A549 (cell line): ENCODE results near the gene NXPE3. TPM values are rescaled to one million over a fixed set of nuclear protein-coding genes. Genes with fewer than 3 reads are reported as not detected.
A peak's percentile ranks its signal among the peaks of the same experiment; 100 is the strongest.

ENCODE experiments used
- ATAC-seq, 2 experiments: fragments of 200-7000 bp in 1 of 2; fragments of >200 bp in 1 of 2; cut with Nextera tagmentation in 1 of 2; cut with Tn5 transposase in 1 of 2; 3 replicates each; pipeline versions ENCODE4 v1.8.0 to v1.9.1; 2018 to 2020; ENCODE audit warnings: mild to moderate bottlenecking in 1 of 2, moderate library complexity in 1 of 2
- CTCF ChIA-PET: fragments of 300-600 bp; sonication (Branson Sonifier 250); formaldehyde crosslinking; extraction: SDS; loops from one replicate; lab custom pipeline; 2021; ENCODE audit warnings: antibody characterized with exemption, inconsistent platforms; lab: Yijun Ruan, JAX
- POLR2A ChIA-PET: fragments of 350-600 bp; formaldehyde crosslinking; extraction: SDS; loops from one replicate; lab custom pipeline; 2021; ENCODE audit warnings: antibody characterized with exemption, inconsistent platforms; lab: Yijun Ruan, JAX
- DNase-seq, 2 experiments: peaks; one replicate each; pipeline versions ENCODE4 v3.0.0 to v3.0.0-alpha.2; 2011 to 2016; ENCODE audit warnings: low read depth in 1 of 2, low spot score in 1 of 2
- FAIRE-seq: peaks from 2 replicates; lab custom pipeline; 2011; peaks lifted over from hg19 to GRCh38; lab: Jason Lieb, UNC
- H3K27ac ChIP-seq, 2 experiments: fragments of >200 bp; sonication (Bioruptor Twin); formaldehyde crosslinking; 3 replicates each; pipeline ENCODE4 v1.5.1; 2016 to 2017
- H3K4me1 ChIP-seq: fragments of >200 bp; sonication (Bioruptor Twin); formaldehyde crosslinking; 3 replicates; pipeline ENCODE4 v1.6.1; 2016
- H3K4me2 ChIP-seq: fragments of >200 bp; sonication (Bioruptor Twin); formaldehyde crosslinking; 3 replicates; pipeline ENCODE4 v1.6.1; 2016
- H3K4me3 ChIP-seq: fragments of >200 bp; sonication (Bioruptor Twin); formaldehyde crosslinking; 3 replicates; pipeline ENCODE4 v1.5.1; 2016
- H3K9me3 ChIP-seq: fragments of >200 bp; sonication (Bioruptor Twin); formaldehyde crosslinking; 3 replicates; pipeline ENCODE4 v1.6.1; 2016
- BHLHE40 ChIP-seq: IDR thresholded peaks from 2 replicates; pipeline ENCODE4 v1.6.1; 2012; ENCODE audit warnings: low read depth, low read length, inconsistent platforms
- CBX2 ChIP-seq: fragments of 200-600 bp; sonication (generic); IDR thresholded peaks from 2 replicates; pipeline ENCODE4 v1.6.1; 2016; ENCODE audit warnings: low read depth, mild to moderate bottlenecking, borderline replicate concordance
- CEBPB ChIP-seq, 2 experiments: fragments of >200 bp in 1 of 2; sonication (Bioruptor Twin) in 1 of 2; formaldehyde crosslinking in 1 of 2; IDR thresholded peaks; 2 replicates each; pipeline ENCODE4 v1.6.1; 2012 to 2016
- ESRRA ChIP-seq: fragments of 150-350 bp; IDR thresholded peaks from 2 replicates; pipeline ENCODE4 v1.6.1; 2014; ENCODE audit warnings: mild to moderate bottlenecking, low read length, borderline replicate concordance
- FOSL2 ChIP-seq, 2 experiments: fragments of 450-650 bp in 1 of 2; fragments of >200 bp in 1 of 2; sonication (Bioruptor Twin) in 1 of 2; formaldehyde crosslinking; IDR thresholded peaks; 2 replicates each; pipeline versions ENCODE4 v1.5.0 to v1.6.1; 2016 to 2020; ENCODE audit warnings: mild to moderate bottlenecking in 1 of 2, moderate library complexity in 1 of 2
- FOXS1 ChIP-seq: fragments of 250-450 bp; sonication (Bioruptor Pico); IDR thresholded peaks from 2 replicates; pipeline ENCODE4 v1.5.0; 2020; ENCODE audit warnings: mild to moderate bottlenecking, moderate library complexity
- GATA3 ChIP-seq: IDR thresholded peaks from 2 replicates; pipeline ENCODE4 v1.6.1; 2012; ENCODE audit warnings: borderline replicate concordance
- HDAC2 ChIP-seq: fragments of 200-600 bp; sonication (generic); IDR thresholded peaks from 2 replicates; pipeline ENCODE4 v1.6.1; 2016
- JUN ChIP-seq, 2 experiments: fragments of >200 bp; sonication (Bioruptor Twin); formaldehyde crosslinking; IDR thresholded peaks; 2 replicates in 1 of 2; 3 replicates in 1 of 2; pipeline ENCODE4 v1.6.1; 2016 to 2017
- MYC ChIP-seq: IDR thresholded peaks from 2 replicates; pipeline ENCODE4 v1.6.1; 2012; ENCODE audit warnings: mild to moderate bottlenecking, inconsistent platforms, low read length, improper control_type of control experiment, borderline replicate concordance
- NFE2L2 ChIP-seq: fragments of 150-350 bp; conservative IDR thresholded peaks from 2 replicates; pipeline ENCODE4 v1.6.1; 2014; ENCODE audit warnings: low read length
- NR3C1 ChIP-seq: fragments of >200 bp; sonication (Bioruptor Twin); formaldehyde crosslinking; IDR thresholded peaks from 3 replicates; pipeline ENCODE4 v1.6.1; 2017
- PHF8 ChIP-seq: fragments of 200-600 bp; sonication (generic); IDR thresholded peaks from 2 replicates; pipeline ENCODE4 v1.6.1; 2016; ENCODE audit warnings: low read depth, mild to moderate bottlenecking, antibody characterized with exemption, moderate library complexity, borderline replicate concordance
- POLR2A ChIP-seq: IDR thresholded peaks from 2 replicates; pipeline ENCODE4 v1.6.1; 2012; ENCODE audit warnings: mild to moderate bottlenecking, low read length
- RFX5 ChIP-seq: fragments of 450-650 bp; IDR thresholded peaks from 2 replicates; pipeline ENCODE4 v1.7.1; 2014; ENCODE audit warnings: antibody characterized with exemption, mild to moderate bottlenecking, moderate library complexity
- RNF2 ChIP-seq: fragments of 200-600 bp; sonication (generic); IDR thresholded peaks from 2 replicates; pipeline ENCODE4 v1.6.1; 2016; ENCODE audit warnings: low read depth, mild to moderate bottlenecking, antibody characterized with exemption, moderate library complexity, borderline replicate concordance
- SMC3 ChIP-seq: fragments of >200 bp; sonication (Bioruptor Twin); formaldehyde crosslinking; IDR thresholded peaks from 3 replicates; pipeline ENCODE4 v1.6.1; 2018; ENCODE audit warnings: inconsistent platforms
- ZNF302 ChIP-seq: fragments of 250-450 bp; sonication (Bioruptor Pico); IDR thresholded peaks from 2 replicates; pipeline ENCODE4 v1.9.0; 2021; ENCODE audit warnings: inconsistent platforms, mild to moderate bottlenecking, moderate library complexity
- WGBS: methylation state at CpG from one replicate; pipeline ENCODE4 v1.1.6; 2017; ENCODE audit errors: missing lambda C conversion rate; 5-methylcytosine and 5-hydroxymethylcytosine counted together
- polyA plus RNA-seq, 4 experiments: library from polyadenylated mRNA; depleted of rRNA in 3 of 4; stranded (reverse); fragments of >200 nt; fragmentation: RNase III in 1 of 4; extraction: RNeasy Plus Mini Kit Qiagen cat#74134 plus additional on column Dnase treatment in 1 of 4; gene quantifications; 2 replicates in 3 of 4; 3 replicates in 1 of 4; pipeline ENCODE4 v1.2.3, GENCODE V29; 2011 to 2017
- TF ChIP-seq, protein P1 (sequence below): fragments of >200 bp; sonication (Bioruptor Twin); formaldehyde crosslinking; IDR thresholded peaks from 2 replicates; pipeline ENCODE4 v1.6.1; 2016
- TF ChIP-seq, protein P2 (sequence below): fragments of 200-600 bp; sonication (generic); IDR thresholded peaks from 2 replicates; pipeline ENCODE4 v1.6.1; 2016; ENCODE audit warnings: antibody characterized with exemption, mild to moderate bottlenecking, moderate library complexity
- TF ChIP-seq, protein P3 (sequence below): IDR thresholded peaks from 2 replicates; pipeline ENCODE4 v1.6.1; 2012
- TF ChIP-seq, protein P4 (sequence below): fragments of >200 bp; sonication (Bioruptor Twin); formaldehyde crosslinking; IDR thresholded peaks from 3 replicates; pipeline ENCODE4 v1.6.1; 2016
- TF ChIP-seq, protein P5 (sequence below): fragments of 150-350 bp; IDR thresholded peaks from 2 replicates; pipeline ENCODE4 v1.6.1; 2014; ENCODE audit warnings: low read depth, mild to moderate bottlenecking, low read length
- TF ChIP-seq, protein P6 (sequence below): fragments of >200 bp; sonication (Bioruptor Twin); formaldehyde crosslinking; IDR thresholded peaks from 3 replicates; pipeline ENCODE4 v1.5.1; 2016
- TF ChIP-seq, protein P7 (sequence below): IDR thresholded peaks from 2 replicates; pipeline ENCODE4 v1.6.1; 2012

NXPE3 gene
- polyA plus RNA-seq, 2 of the 4 experiments (the other 2 are of a cell fraction) = 48.6 to 49.5 TPM

DNA sequence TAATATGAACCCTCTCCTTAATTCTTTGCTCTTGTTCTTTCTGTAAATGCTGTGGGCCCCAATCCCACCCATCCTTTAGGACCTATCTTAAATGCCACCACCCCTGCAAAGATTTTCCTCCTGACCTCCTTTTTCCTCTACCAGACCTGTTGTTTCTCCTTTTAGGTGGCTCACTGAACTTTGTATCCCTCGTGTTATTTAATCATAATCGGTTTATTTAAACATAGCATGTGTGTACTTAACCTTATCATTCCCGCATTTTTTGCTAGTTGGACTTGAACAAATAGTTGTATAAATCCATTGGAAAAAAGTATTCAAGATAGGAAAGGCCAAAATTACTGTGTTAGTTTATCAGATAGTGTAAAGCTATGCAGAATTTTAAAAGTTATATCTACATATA is 69.3 kb downstream of the NXPE3 start:
- WGBS = 7% methylated on average over 3 of the region's 3 CpGs

DNA sequence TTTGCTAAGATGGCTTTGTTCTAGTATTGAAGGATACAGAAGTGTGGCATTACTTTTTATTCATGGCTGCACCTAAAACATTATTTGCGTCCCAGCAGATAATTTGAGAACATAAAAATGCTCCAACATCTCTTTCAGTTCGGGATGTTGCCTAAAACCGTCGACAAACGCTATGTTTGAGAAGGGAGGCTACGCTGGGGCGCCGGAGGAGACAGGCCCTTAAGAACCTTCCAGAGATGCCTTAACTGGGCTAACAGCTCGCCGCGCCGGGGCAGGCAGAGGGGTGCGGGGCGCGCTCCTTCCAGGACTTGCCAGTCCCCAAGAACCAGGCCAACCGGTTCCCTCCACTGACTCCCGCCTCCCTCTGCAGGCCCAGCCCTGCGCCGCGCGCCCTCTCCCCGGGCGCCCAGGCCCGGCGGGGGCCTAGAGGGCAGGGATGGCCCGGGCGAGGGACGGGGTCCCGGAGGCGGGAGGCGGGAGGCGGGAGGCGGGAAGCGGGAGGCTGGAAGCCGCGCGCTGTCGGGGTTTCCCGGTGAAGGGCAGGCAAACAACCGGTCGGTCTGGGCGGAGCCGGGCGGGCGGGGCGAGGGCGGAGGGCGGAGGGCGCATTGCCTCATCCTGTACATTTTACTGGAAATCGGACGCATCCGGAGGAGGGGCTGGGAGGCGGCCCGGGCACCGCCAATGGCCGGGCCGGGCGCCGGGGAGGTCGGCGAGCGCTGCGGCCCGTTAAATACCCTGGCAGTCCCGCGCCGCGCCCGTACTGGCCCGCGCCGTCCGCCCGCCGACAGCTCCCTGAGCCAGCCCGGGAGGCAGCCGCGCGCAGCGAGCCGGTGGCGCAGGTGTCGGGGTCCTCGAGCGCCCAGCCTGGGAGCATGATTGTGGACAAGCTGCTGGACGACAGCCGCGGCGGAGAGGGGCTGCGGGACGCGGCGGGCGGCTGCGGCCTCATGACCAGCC is 70.0 kb downstream of the NXPE3 start, which contains the start of gene NFKBIZ:
Gene NFKBIZ, plus strand, starts transcription at position 761 of the 960 bp plus-strand sequence. Its CDS starts 115 bp downstream, at position 876.
- H3K4me1 ChIP-seq = peaks cover 38% of the 10 kb centered on the region
- peak within 1 kb of the TSS; percentile 96 to 98 for H3K27ac ChIP-seq
- ChIA-PET POLR2A (interaction anchor here (0.6 to 2.9 kb wide), 38 partner anchors 9 to 380 kb away, joined by 3 to 37 read pairs (median 5); partner anchors contain the start of genes CEP97 and NXPE3), CTCF (interaction anchor here (0.5 to 2.2 kb wide), 14 partner anchors 10 to 376 kb away, joined by 3 to 14 read pairs (median 3); no protein-coding TSS in a partner anchor)
- ATAC-seq = peak; percentile 90 to 92
- FAIRE-seq = no peak
- DNase-seq = peak; percentile 91 to 92
- WGBS = 5% methylated on average over 17 of the region's 95 CpGs
- H3K9me3 ChIP-seq = no peaks in the 10 kb centered on the region
- H3K4me3 ChIP-seq = peak within 1 kb of the TSS; percentile 84
- peak within 1 kb of the TSS; percentile 90 for H3K4me2 ChIP-seq
- TF ChIP-seq PHF8 (peak; percentile 86; the same call in 1 of the 2 replicates), POLR2A (peak; percentile 99), JUN (IDR thresholded peaks at IDR 0.05) (peak; percentile 96 to 99), MYC (no peak), CEBPB (IDR thresholded peaks at IDR 0.05) (peak; percentile 63 to 79; a peak in 3 of 4 replicates), CBX2 (no peak), ESRRA (no peak), SMC3 (no peak; the same call in 2 of the 3 replicates), HDAC2 (no peak), BHLHE40 (no peak)
- TF ChIP-seq, protein P1, sequence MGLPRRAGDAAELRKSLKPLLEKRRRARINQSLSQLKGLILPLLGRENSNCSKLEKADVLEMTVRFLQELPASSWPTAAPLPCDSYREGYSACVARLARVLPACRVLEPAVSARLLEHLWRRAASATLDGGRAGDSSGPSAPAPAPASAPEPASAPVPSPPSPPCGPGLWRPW = 0 out of 2 replicates have a peak, but pooled peaks have one; percentile 27
- TF ChIP-seq, protein P2, sequence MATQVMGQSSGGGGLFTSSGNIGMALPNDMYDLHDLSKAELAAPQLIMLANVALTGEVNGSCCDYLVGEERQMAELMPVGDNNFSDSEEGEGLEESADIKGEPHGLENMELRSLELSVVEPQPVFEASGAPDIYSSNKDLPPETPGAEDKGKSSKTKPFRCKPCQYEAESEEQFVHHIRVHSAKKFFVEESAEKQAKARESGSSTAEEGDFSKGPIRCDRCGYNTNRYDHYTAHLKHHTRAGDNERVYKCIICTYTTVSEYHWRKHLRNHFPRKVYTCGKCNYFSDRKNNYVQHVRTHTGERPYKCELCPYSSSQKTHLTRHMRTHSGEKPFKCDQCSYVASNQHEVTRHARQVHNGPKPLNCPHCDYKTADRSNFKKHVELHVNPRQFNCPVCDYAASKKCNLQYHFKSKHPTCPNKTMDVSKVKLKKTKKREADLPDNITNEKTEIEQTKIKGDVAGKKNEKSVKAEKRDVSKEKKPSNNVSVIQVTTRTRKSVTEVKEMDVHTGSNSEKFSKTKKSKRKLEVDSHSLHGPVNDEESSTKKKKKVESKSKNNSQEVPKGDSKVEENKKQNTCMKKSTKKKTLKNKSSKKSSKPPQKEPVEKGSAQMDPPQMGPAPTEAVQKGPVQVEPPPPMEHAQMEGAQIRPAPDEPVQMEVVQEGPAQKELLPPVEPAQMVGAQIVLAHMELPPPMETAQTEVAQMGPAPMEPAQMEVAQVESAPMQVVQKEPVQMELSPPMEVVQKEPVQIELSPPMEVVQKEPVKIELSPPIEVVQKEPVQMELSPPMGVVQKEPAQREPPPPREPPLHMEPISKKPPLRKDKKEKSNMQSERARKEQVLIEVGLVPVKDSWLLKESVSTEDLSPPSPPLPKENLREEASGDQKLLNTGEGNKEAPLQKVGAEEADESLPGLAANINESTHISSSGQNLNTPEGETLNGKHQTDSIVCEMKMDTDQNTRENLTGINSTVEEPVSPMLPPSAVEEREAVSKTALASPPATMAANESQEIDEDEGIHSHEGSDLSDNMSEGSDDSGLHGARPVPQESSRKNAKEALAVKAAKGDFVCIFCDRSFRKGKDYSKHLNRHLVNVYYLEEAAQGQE = peak; percentile 51
- TF ChIP-seq, protein P3, sequence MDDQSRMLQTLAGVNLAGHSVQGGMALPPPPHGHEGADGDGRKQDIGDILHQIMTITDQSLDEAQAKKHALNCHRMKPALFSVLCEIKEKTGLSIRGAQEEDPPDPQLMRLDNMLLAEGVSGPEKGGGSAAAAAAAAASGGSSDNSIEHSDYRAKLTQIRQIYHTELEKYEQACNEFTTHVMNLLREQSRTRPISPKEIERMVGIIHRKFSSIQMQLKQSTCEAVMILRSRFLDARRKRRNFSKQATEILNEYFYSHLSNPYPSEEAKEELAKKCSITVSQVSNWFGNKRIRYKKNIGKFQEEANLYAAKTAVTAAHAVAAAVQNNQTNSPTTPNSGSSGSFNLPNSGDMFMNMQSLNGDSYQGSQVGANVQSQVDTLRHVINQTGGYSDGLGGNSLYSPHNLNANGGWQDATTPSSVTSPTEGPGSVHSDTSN = 0 out of 2 replicates have a peak, but pooled peaks have one; percentile 21
- TF ChIP-seq, protein P4, sequence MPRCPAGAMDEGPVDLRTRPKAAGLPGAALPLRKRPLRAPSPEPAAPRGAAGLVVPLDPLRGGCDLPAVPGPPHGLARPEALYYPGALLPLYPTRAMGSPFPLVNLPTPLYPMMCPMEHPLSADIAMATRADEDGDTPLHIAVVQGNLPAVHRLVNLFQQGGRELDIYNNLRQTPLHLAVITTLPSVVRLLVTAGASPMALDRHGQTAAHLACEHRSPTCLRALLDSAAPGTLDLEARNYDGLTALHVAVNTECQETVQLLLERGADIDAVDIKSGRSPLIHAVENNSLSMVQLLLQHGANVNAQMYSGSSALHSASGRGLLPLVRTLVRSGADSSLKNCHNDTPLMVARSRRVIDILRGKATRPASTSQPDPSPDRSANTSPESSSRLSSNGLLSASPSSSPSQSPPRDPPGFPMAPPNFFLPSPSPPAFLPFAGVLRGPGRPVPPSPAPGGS = peak; percentile 99
- TF ChIP-seq, protein P5, sequence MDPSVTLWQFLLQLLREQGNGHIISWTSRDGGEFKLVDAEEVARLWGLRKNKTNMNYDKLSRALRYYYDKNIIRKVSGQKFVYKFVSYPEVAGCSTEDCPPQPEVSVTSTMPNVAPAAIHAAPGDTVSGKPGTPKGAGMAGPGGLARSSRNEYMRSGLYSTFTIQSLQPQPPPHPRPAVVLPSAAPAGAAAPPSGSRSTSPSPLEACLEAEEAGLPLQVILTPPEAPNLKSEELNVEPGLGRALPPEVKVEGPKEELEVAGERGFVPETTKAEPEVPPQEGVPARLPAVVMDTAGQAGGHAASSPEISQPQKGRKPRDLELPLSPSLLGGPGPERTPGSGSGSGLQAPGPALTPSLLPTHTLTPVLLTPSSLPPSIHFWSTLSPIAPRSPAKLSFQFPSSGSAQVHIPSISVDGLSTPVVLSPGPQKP = no peak
- TF ChIP-seq, protein P6, sequence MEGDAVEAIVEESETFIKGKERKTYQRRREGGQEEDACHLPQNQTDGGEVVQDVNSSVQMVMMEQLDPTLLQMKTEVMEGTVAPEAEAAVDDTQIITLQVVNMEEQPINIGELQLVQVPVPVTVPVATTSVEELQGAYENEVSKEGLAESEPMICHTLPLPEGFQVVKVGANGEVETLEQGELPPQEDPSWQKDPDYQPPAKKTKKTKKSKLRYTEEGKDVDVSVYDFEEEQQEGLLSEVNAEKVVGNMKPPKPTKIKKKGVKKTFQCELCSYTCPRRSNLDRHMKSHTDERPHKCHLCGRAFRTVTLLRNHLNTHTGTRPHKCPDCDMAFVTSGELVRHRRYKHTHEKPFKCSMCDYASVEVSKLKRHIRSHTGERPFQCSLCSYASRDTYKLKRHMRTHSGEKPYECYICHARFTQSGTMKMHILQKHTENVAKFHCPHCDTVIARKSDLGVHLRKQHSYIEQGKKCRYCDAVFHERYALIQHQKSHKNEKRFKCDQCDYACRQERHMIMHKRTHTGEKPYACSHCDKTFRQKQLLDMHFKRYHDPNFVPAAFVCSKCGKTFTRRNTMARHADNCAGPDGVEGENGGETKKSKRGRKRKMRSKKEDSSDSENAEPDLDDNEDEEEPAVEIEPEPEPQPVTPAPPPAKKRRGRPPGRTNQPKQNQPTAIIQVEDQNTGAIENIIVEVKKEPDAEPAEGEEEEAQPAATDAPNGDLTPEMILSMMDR = no peak
- TF ChIP-seq, protein P7, sequence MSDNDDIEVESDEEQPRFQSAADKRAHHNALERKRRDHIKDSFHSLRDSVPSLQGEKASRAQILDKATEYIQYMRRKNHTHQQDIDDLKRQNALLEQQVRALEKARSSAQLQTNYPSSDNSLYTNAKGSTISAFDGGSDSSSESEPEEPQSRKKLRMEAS = peak; percentile 21; the same call in 1 of the 2 replicates

More for the DNA sequence above, 69.3 kb downstream of the NXPE3 start:
- peaks cover 31% of the 10 kb centered on the region for H3K4me1 ChIP-seq
- ATAC-seq (no peak), DNase-seq (no peak), FAIRE-seq (no peak)
- ChIA-PET CTCF (interaction anchor here (0.8 to 3.0 kb wide), 5 partner anchors 14 to 377 kb away, joined by 3 to 14 read pairs (median 4); no protein-coding TSS in a partner anchor), POLR2A (interaction anchor here (1.1 to 2.9 kb wide), 14 partner anchors 8 to 355 kb away, joined by 3 to 37 read pairs (median 10); partner anchors contain the start of gene NXPE3)
- H3K4me2 ChIP-seq = peak overlapping the region; percentile 86
- H3K9me3 ChIP-seq = no peaks in the 10 kb centered on the region
- H3K4me3 ChIP-seq = peak overlapping the region; percentile 84; the same call in 2 of the 3 replicates
- peak overlapping the region; percentile 96 to 98 for H3K27ac ChIP-seq
- TF ChIP-seq RFX5 (no peak), NFE2L2 (no peak), GATA3 (no peak), FOXS1 (no peak), NR3C1 (no peak), FOSL2 (IDR thresholded peaks at IDR 0.05) (no peak), FOSL2 (CRISPR knock-in tag; IDR thresholded peaks at IDR 0.05) (no peak), RNF2 (no peak), JUN (IDR thresholded peaks at IDR 0.05) (no peak), CBX2 (no peak), HDAC2 (no peak), PHF8 (no peak), ZNF302 (no peak), SMC3 (no peak)
- TF ChIP-seq, protein P1 = no peak
- TF ChIP-seq, protein P7 = no peak
